HG02623 (cell line): ENCODE data around the gene LONRF3.
"Not testable (repeated sequence)": the region's sequence is repeated elsewhere in the genome, so short reads cannot be mapped to it uniquely, and the experiment has no call there.

Experiments used
- ATAC-seq: cut with Tn5 transposase; IDR thresholded peaks from one replicate; pipeline ENCODE4 v1.9.1; 2021; ENCODE audit warnings: moderate library complexity; ENCODE audit not compliant: unreplicated experiment

Gene LONRF3

GRCh38 chrX:118983513-118983912 is 9.1 kb downstream of the LONRF3 start:
- ATAC-seq, result no peak

GRCh38 chrX:118988911-118989310 is 14.5 kb downstream of the LONRF3 start:
- no peak for ATAC-seq

- ATAC-seq, result no peak
Measured at GRCh38 chrX:118989886-118990285, 15.5 kb downstream of the LONRF3 start.

- ATAC-seq, result no peak
Measured at GRCh38 chrX:118990512-118991227, 16.3 kb downstream of the LONRF3 start.

GRCh38 chrX:118992441-118993121 is 18.2 kb downstream of the LONRF3 start:
- ATAC-seq, result not testable (repeated sequence)

- ATAC-seq, result no peak
Measured at GRCh38 chrX:119003462-119003861, 29.0 kb downstream of the LONRF3 start.

- peak; percentile 74 for ATAC-seq
Measured at GRCh38 chrX:119004920-119005524, 30.6 kb downstream of the LONRF3 start.

GRCh38 chrX:119007189-119007770 is 32.9 kb downstream of the LONRF3 start:
- ATAC-seq, result no peak

GRCh38 chrX:119008110-119008744 is 33.8 kb downstream of the LONRF3 start:
- ATAC-seq, result no peak

GRCh38 chrX:119009071-119009470 is 34.7 kb downstream of the LONRF3 start:
- no peak for ATAC-seq

GRCh38 chrX:119010491-119010890 is 36.1 kb downstream of the LONRF3 start:
- no peak for ATAC-seq

GRCh38 chrX:119013164-119013563 is 38.7 kb downstream of the LONRF3 start:
- no peak for ATAC-seq

- ATAC-seq, result peak; percentile 98
Measured at GRCh38 chrX:119015407-119016237, 41.2 kb downstream of the LONRF3 start.

- ATAC-seq, result no peak
Measured at GRCh38 chrX:119017077-119017476, 42.7 kb downstream of the LONRF3 start.

- no peak for ATAC-seq
Measured at GRCh38 chrX:119025900-119026299, 51.5 kb downstream of the LONRF3 start.

GRCh38 chrX:119026344-119026743 is 51.9 kb downstream of the LONRF3 start:
- not testable (repeated sequence) for ATAC-seq

- ATAC-seq, result not testable (repeated sequence)
Measured at GRCh38 chrX:119027960-119028732, 53.7 kb downstream of the LONRF3 start.

GRCh38 chrX:119028733-119029330 is 54.4 kb downstream of the LONRF3 start:
- ATAC-seq, result no peak

- ATAC-seq, result not testable (repeated sequence)
Measured at GRCh38 chrX:119029656-119030055, 55.2 kb downstream of the LONRF3 start.
